SK-N-SH (cell line): Measurements from ENCODE around the gene SMO. TPM values are rescaled to one million over a fixed set of nuclear protein-coding genes. Genes with fewer than 3 reads are reported as not detected.

Experiments
- CTCF ChIA-PET: fragments of 300-600, 350-600 bp; formaldehyde crosslinking; extraction: SDS; loops from one replicate; lab custom pipeline; 2021; lab: Yijun Ruan, JAX
- POLR2A ChIA-PET: fragments of 350-600 bp; sonication (Branson Sonifier 250); formaldehyde crosslinking; extraction: SDS; loops from one replicate; lab custom pipeline; 2020; ENCODE audit warnings: antibody characterized with exemption, inconsistent platforms; lab: Yijun Ruan, JAX
- DNase-seq: peaks from one replicate; pipeline ENCODE4 v3.0.0; 2012
- H2AFZ ChIP-seq: fragments of 200-600 bp; sonication (generic); 2 replicates; pipeline ENCODE4 v1.8.1; 2016; ENCODE audit warnings: antibody characterized with exemption, mild to moderate bottlenecking, low read depth
- H3F3A ChIP-seq: fragments of 200-600 bp; sonication (generic); replicated peaks from 2 replicates; pipeline ENCODE3; 2016; ENCODE audit warnings: antibody characterized with exemption, mild to moderate bottlenecking; ENCODE audit not compliant: insufficient read depth
- H3K27ac ChIP-seq, 2 experiments: fragments of 200-500 bp in 1 of 2; fragments of 200-600 bp in 1 of 2; sonication (Bioruptor generic) in 1 of 2; sonication (generic), shearing (Covaris generic) in 1 of 2; 2 replicates each; pipeline versions ENCODE4 v1.5.1 to v1.6.1; 2014 to 2016; ENCODE audit warnings: low read depth in 2 of 2, inconsistent platforms in 1 of 2, low read length in 1 of 2, mild to moderate bottlenecking in 1 of 2, mixed read lengths in 1 of 2
- H3K27me3 ChIP-seq: fragments of 200-600 bp; sonication (generic), shearing (Covaris generic); 2 replicates; pipeline ENCODE4 v1.6.1; 2016; ENCODE audit warnings: mixed run types; ENCODE audit not compliant: insufficient read depth
- H3K36me3 ChIP-seq, 2 experiments: fragments of 200-500 bp in 1 of 2; fragments of 200-600 bp in 1 of 2; sonication (Bioruptor generic) in 1 of 2; sonication (generic) in 1 of 2; replicated peaks in 1 of 2; 2 replicates each; pipeline versions ENCODE3 to v1.5.1; 2014 to 2016; ENCODE audit warnings: low read length in 1 of 2, mild to moderate bottlenecking in 1 of 2; ENCODE audit not compliant: insufficient read depth in 2 of 2, control insufficient read depth in 1 of 2
- H3K4me1 ChIP-seq, 2 experiments: fragments of 200-500 bp in 1 of 2; fragments of 200-600 bp in 1 of 2; sonication (Bioruptor generic) in 1 of 2; sonication (generic), shearing (Covaris generic) in 1 of 2; 2 replicates each; pipeline versions ENCODE4 v1.5.1 to v1.6.1; 2014 to 2016; ENCODE audit warnings: low read depth in 1 of 2, low read length in 1 of 2, mixed run types in 1 of 2; ENCODE audit not compliant: insufficient read depth in 2 of 2, control insufficient read depth in 1 of 2
- H3K4me2 ChIP-seq: fragments of 200-600 bp; sonication (generic), shearing (Covaris generic); 2 replicates; pipeline ENCODE4 v1.6.1; 2017; ENCODE audit warnings: mixed run types
- H3K4me3 ChIP-seq, 2 experiments: fragments of 200-500 bp in 1 of 2; fragments of 200-600 bp in 1 of 2; sonication (Bioruptor generic) in 1 of 2; sonication (generic), shearing (Covaris generic) in 1 of 2; 2 replicates each; pipeline versions ENCODE4 v1.5.1 to v1.8.1; 2014 to 2016; ENCODE audit warnings: low read depth in 2 of 2, inconsistent platforms in 1 of 2, low read length in 1 of 2, mild to moderate bottlenecking in 1 of 2, mixed read lengths in 1 of 2, moderate library complexity in 1 of 2
- H3K79me2 ChIP-seq: fragments of 200-600 bp; sonication (generic); 2 replicates; pipeline ENCODE4 v1.8.1; 2017; ENCODE audit warnings: mild to moderate bottlenecking; ENCODE audit not compliant: insufficient read depth
- H3K9ac ChIP-seq: fragments of 200-600 bp; sonication (generic); 2 replicates; pipeline ENCODE4 v1.6.1; 2017; ENCODE audit warnings: mixed run types
- H3K9me2 ChIP-seq: fragments of 200-600 bp; sonication (generic); 2 replicates; pipeline ENCODE4 v1.6.1; 2017; ENCODE audit warnings: mixed run types
- H3K9me3 ChIP-seq: fragments of 200-600 bp; sonication (generic); 2 replicates; pipeline ENCODE4 v1.6.1; 2017; ENCODE audit warnings: mixed run types, mild to moderate bottlenecking, moderate library complexity
- H4K20me1 ChIP-seq: fragments of 200-600 bp; sonication (generic); 2 replicates; pipeline ENCODE4 v1.6.1; 2017; ENCODE audit warnings: mild to moderate bottlenecking, mixed run types; ENCODE audit not compliant: insufficient read depth
- ELF1 ChIP-seq: IDR thresholded peaks from 2 replicates; pipeline ENCODE4 v1.4.0; 2012
- EP300 ChIP-seq, 2 experiments: IDR thresholded peaks; 2 replicates each; pipeline versions ENCODE4 v1.4.0 to v1.6.1; 2012; ENCODE audit warnings: borderline replicate concordance in 1 of 2, low read depth in 1 of 2, low read length in 1 of 2
- FOXJ3 ChIP-seq: sonication (generic); formaldehyde crosslinking; IDR thresholded peaks from 2 replicates; pipeline ENCODE4 v1.5.1; 2020; ENCODE audit warnings: mild to moderate bottlenecking, missing genetic modification reagents
- FOXM1 ChIP-seq: IDR thresholded peaks from 2 replicates; pipeline ENCODE4 v1.4.0; 2012; ENCODE audit warnings: low read depth, mild to moderate bottlenecking
- GABPA ChIP-seq: IDR thresholded peaks from 2 replicates; pipeline ENCODE4 v1.4.0; 2012; ENCODE audit warnings: low read depth, mild to moderate bottlenecking
- JUND ChIP-seq: IDR thresholded peaks from 2 replicates; pipeline ENCODE4 v1.4.0; 2012
- MAX ChIP-seq: IDR thresholded peaks from 2 replicates; pipeline ENCODE4 v1.4.0; 2012; ENCODE audit warnings: low read depth
- MXI1 ChIP-seq: IDR thresholded peaks from 2 replicates; pipeline ENCODE4 v1.6.1; 2012; ENCODE audit warnings: mild to moderate bottlenecking, low read depth, low read length, improper control_type of control experiment
- NFIC ChIP-seq: IDR thresholded peaks from 2 replicates; pipeline ENCODE4 v1.4.0; 2012; ENCODE audit warnings: borderline replicate concordance
- PBX3 ChIP-seq: IDR thresholded peaks from 2 replicates; pipeline ENCODE4; 2012
- POLR2AphosphoS5 ChIP-seq: IDR thresholded peaks from 2 replicates; pipeline ENCODE4 v1.6.1; 2012; ENCODE audit warnings: low read depth, low read length
- RAD21 ChIP-seq: IDR thresholded peaks from 2 replicates; pipeline ENCODE4 v1.6.1; 2012; ENCODE audit warnings: mild to moderate bottlenecking, low read length
- RCOR1 ChIP-seq: fragments of 150-350 bp; IDR thresholded peaks from 2 replicates; pipeline ENCODE4 v1.6.1; 2017; ENCODE audit warnings: antibody characterized with exemption, low read length
- RXRA ChIP-seq: IDR thresholded peaks from 2 replicates; pipeline ENCODE4 v1.4.0; 2012; ENCODE audit warnings: low read depth, mild to moderate bottlenecking, borderline replicate concordance
- SMC3 ChIP-seq: IDR thresholded peaks from 2 replicates; pipeline ENCODE4 v1.6.1; 2012; ENCODE audit warnings: low read depth, low read length, improper control_type of control experiment
- TAF1 ChIP-seq: IDR thresholded peaks from 2 replicates; pipeline ENCODE4 v1.6.1; 2012; ENCODE audit warnings: low read depth, mild to moderate bottlenecking, low read length, moderate library complexity, borderline replicate concordance
- USF1 ChIP-seq: IDR thresholded peaks from 2 replicates; pipeline ENCODE4 v1.4.0; 2012; ENCODE audit warnings: low read depth, borderline replicate concordance
- YY1 ChIP-seq: IDR thresholded peaks from 2 replicates; pipeline ENCODE4 v1.4.0; 2012; ENCODE audit warnings: low read depth, mild to moderate bottlenecking
- WGBS: methylation state at CpG from one replicate; pipeline ENCODE4 v1.1.6; 2017; ENCODE audit warnings: low lambda C conversion rate; 5-methylcytosine and 5-hydroxymethylcytosine counted together
- polyA plus RNA-seq, 3 experiments: library from polyadenylated mRNA; depleted of rRNA; stranded (reverse); fragments of >200 nt; gene quantifications; 2 replicates each; pipeline ENCODE4 v1.2.3, GENCODE V29; 2012
- TF ChIP-seq, protein P1 (sequence below): IDR thresholded peaks from 2 replicates; pipeline ENCODE4 v1.4.0; 2012; ENCODE audit warnings: low read depth, borderline replicate concordance

Gene SMO
- polyA plus RNA-seq, 1 of the 3 experiments (the other 2 are of a cell fraction): 37.0 TPM

DNA sequence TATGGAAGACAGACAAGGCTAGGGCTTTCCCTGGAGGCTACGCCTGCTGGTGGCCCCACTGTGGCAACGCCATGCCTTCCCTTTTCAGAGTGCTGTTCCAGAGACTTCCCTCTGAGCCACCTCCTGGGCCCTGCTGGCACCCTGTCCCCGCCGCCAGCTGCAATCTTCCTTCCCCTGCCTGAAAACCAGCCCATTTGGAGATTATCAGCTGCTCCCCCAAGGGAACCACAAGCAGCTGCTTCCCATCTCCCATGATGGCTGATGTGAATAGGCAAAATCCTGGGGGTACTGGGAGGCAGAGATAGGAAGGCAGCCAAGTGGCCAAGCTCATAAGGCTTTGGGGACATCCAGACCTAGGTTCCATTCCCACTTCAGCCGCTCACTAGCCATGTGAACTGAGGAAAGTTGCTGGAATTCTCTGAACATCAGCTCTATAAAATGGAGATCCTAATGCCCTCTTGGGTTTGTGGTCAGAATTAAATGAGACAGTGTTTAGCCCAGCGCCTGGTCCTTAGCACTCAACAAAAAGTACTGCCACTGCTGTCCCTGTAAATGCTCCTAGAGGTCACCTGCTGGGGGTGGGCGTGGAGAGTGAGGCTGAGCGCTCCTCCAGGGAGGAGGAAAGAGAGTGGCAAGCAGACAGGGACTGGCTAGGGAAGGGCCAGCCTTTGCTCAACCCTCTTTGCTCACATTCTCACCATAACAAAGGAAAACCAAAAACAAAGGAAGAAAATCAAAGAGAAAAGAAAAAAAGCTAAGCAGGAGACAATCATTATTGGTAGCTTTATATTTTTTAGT is 38.0 kb upstream of the SMO start:
- POLR2A ChIA-PET: no interaction called here

More for the DNA sequence above, 38.0 kb upstream of the SMO start:
- Histone ChIP-seq H3K36me3 (no peaks in the 10 kb centered on the region), H3K4me2 (no peak overlapping the region), H3F3A (no peaks in the 10 kb centered on the region), H3K27me3 (no peaks in the 10 kb centered on the region; the same call in 1 of the 2 replicates), H2AFZ (no peak overlapping the region), H3K9me3 (no peaks in the 10 kb centered on the region), H3K79me2 (no peaks in the 10 kb centered on the region), H3K9ac (no peak overlapping the region), H3K27ac (no peak overlapping the region), H3K4me3 (no peak overlapping the region), H3K4me1 (peaks cover 0 to 16% of the 10 kb centered on the region in 2 experiments; a peak in 1 of 4 replicates), H4K20me1 (no peaks in the 10 kb centered on the region), H3K9me2 (no peaks in the 10 kb centered on the region)
- no peak for TF ChIP-seq POLR2AphosphoS5
- no peak for TF ChIP-seq NFIC
- TF ChIP-seq, protein P1, sequence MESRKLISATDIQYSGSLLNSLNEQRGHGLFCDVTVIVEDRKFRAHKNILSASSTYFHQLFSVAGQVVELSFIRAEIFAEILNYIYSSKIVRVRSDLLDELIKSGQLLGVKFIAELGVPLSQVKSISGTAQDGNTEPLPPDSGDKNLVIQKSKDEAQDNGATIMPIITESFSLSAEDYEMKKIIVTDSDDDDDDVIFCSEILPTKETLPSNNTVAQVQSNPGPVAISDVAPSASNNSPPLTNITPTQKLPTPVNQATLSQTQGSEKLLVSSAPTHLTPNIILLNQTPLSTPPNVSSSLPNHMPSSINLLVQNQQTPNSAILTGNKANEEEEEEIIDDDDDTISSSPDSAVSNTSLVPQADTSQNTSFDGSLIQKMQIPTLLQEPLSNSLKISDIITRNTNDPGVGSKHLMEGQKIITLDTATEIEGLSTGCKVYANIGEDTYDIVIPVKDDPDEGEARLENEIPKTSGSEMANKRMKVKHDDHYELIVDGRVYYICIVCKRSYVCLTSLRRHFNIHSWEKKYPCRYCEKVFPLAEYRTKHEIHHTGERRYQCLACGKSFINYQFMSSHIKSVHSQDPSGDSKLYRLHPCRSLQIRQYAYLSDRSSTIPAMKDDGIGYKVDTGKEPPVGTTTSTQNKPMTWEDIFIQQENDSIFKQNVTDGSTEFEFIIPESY: no peak
- TF ChIP-seq USF1: no peak
- no peak for TF ChIP-seq RAD21
- no peak for TF ChIP-seq FOXJ3 (CRISPR knock-in tag)
- no peak for TF ChIP-seq ELF1
- TF ChIP-seq FOXM1: no peak
- TF ChIP-seq MXI1: no peak
- no peak for TF ChIP-seq JUND
- TF ChIP-seq TAF1: no peak
- TF ChIP-seq RXRA: no peak
- TF ChIP-seq PBX3: no peak
- TF ChIP-seq SMC3: no peak
- no peak for TF ChIP-seq RCOR1
- no peak for TF ChIP-seq GABPA
- TF ChIP-seq EP300 (IDR thresholded peaks at IDR 0.05; ENCODE audit: borderline replicate concordance in 1 of 2, low read depth in 1 of 2, low read length in 1 of 2): no peak
- TF ChIP-seq MAX: no peak
- TF ChIP-seq YY1: no peak
- 86% methylated on average over 8 of the region's 8 CpGs for WGBS
- CTCF ChIA-PET: interaction anchor here (1.2 to 10.0 kb wide), 6 partner anchors 9 to 148 kb away, joined by 4 to 111 read pairs (median 8); no protein-coding TSS in a partner anchor
- DNase-seq: no peak
